Activated T-cell treated with anti-CD3 and anti-CD28 coated beads, Interleukin-2, amount 50 U/mL, for 48 hours (primary cell): ENCODE data around the gene PPFIA1.
"Not testable (repeated sequence)": the region's sequence is repeated elsewhere in the genome, so short reads cannot be mapped to it uniquely, and the experiment has no call there.

Source experiments
- DNase-seq, 2 experiments: peaks; one replicate each; pipeline ENCODE4 v3.0.0-alpha.2; 2020

PPFIA1 gene

GRCh38 chr11:70328556-70328955, 58.1 kb downstream of the PPFIA1 start:
- no peak for DNase-seq

- DNase-seq, result not testable (repeated sequence)
Measured at GRCh38 chr11:70331320-70331843, 60.9 kb downstream of the PPFIA1 start.

GRCh38 chr11:70331901-70332300, 61.4 kb downstream of the PPFIA1 start:
- no peak for DNase-seq

- no peak for DNase-seq
Measured at GRCh38 chr11:70332567-70332966, 62.1 kb downstream of the PPFIA1 start.

- no peak for DNase-seq
Measured at GRCh38 chr11:70333261-70333660, 62.8 kb downstream of the PPFIA1 start.

- DNase-seq, result no peak
Measured at GRCh38 chr11:70334351-70334995, 64.0 kb downstream of the PPFIA1 start.

GRCh38 chr11:70335511-70335910, 65.0 kb downstream of the PPFIA1 start:
- no peak for DNase-seq

GRCh38 chr11:70338594-70338993, 68.1 kb downstream of the PPFIA1 start:
- no peak for DNase-seq

GRCh38 chr11:70339066-70339465, 68.6 kb downstream of the PPFIA1 start:
- DNase-seq, result no peak

GRCh38 chr11:70341881-70342429, 71.5 kb downstream of the PPFIA1 start:
- no peak for DNase-seq

- no peak for DNase-seq
Measured at GRCh38 chr11:70343636-70344035, 73.1 kb downstream of the PPFIA1 start.

GRCh38 chr11:70348191-70348590, 77.7 kb downstream of the PPFIA1 start:
- no peak for DNase-seq

GRCh38 chr11:70348608-70349007, 78.1 kb downstream of the PPFIA1 start:
- no peak for DNase-seq

- no peak for DNase-seq
Measured at GRCh38 chr11:70351646-70352045, 81.2 kb downstream of the PPFIA1 start.

GRCh38 chr11:70352100-70352499, 81.6 kb downstream of the PPFIA1 start:
- DNase-seq, result no peak

- DNase-seq, result no peak
Measured at GRCh38 chr11:70352601-70353000, 82.1 kb downstream of the PPFIA1 start.

- no peak for DNase-seq
Measured at GRCh38 chr11:70353329-70353728, 82.8 kb downstream of the PPFIA1 start.

GRCh38 chr11:70353900-70354568, 83.5 kb downstream of the PPFIA1 start:
- DNase-seq, result no peak

- DNase-seq, result no peak
Measured at GRCh38 chr11:70354629-70355028, 84.1 kb downstream of the PPFIA1 start.

GRCh38 chr11:70358753-70359152, 88.3 kb downstream of the PPFIA1 start:
- DNase-seq, result no peak

GRCh38 chr11:70359451-70360205, 89.1 kb downstream of the PPFIA1 start:
- DNase-seq, result no peak

GRCh38 chr11:70360211-70360610, 89.7 kb downstream of the PPFIA1 start:
- no peak for DNase-seq

GRCh38 chr11:70364178-70364577, 93.7 kb downstream of the PPFIA1 start:
- DNase-seq, result no peak
